GM23248 (cell line): Measurements from ENCODE around the gene STARD3. TPM values are rescaled to one million over a fixed set of nuclear protein-coding genes. Genes with fewer than 3 reads are reported as not detected.

Experiments used
- DNase-seq: peaks from one replicate; pipeline ENCODE4 v3.0.0-alpha.2; 2015
- H2AFZ ChIP-seq: fragments of 200-600 bp; sonication (generic); 2 replicates; pipeline ENCODE4 v1.6.1; 2016; ENCODE audit warnings: antibody characterized with exemption
- H3F3A ChIP-seq: fragments of 200-600 bp; sonication (generic); 2 replicates; pipeline ENCODE4 v1.6.1; 2016; ENCODE audit warnings: mild to moderate bottlenecking, antibody characterized with exemption, mixed run types; ENCODE audit not compliant: insufficient read depth
- H3K27ac ChIP-seq: fragments of 200-600 bp; sonication (generic); 2 replicates; pipeline ENCODE4 v1.5.1; 2016; ENCODE audit warnings: mild to moderate bottlenecking
- H3K27me3 ChIP-seq: fragments of 200-600 bp; sonication (generic); replicated peaks from 2 replicates; pipeline ENCODE4 v1.6.1; 2016; ENCODE audit warnings: mild to moderate bottlenecking; ENCODE audit not compliant: insufficient read depth
- H3K36me3 ChIP-seq: fragments of 200-600 bp; sonication (generic); 2 replicates; pipeline ENCODE4 v1.6.1; 2016; ENCODE audit warnings: low read depth, mild to moderate bottlenecking
- H3K4me1 ChIP-seq: fragments of 200-600 bp; sonication (generic); 2 replicates; pipeline ENCODE4 v1.6.1; 2016; ENCODE audit warnings: mild to moderate bottlenecking; ENCODE audit not compliant: insufficient read depth
- H3K4me2 ChIP-seq: fragments of 200-600 bp; sonication (generic); one replicate; pipeline ENCODE4 v1.6.1; 2016; ENCODE audit warnings: mild to moderate bottlenecking; ENCODE audit not compliant: unreplicated experiment
- H3K4me3 ChIP-seq: fragments of 200-600 bp; sonication (generic); 2 replicates; pipeline ENCODE4 v1.5.1; 2016; ENCODE audit warnings: mild to moderate bottlenecking
- H3K79me2 ChIP-seq: fragments of 200-600 bp; sonication (generic); 2 replicates; pipeline ENCODE4 v1.6.1; 2016; ENCODE audit warnings: mild to moderate bottlenecking; ENCODE audit not compliant: insufficient read depth
- H3K9ac ChIP-seq: fragments of 200-600 bp; sonication (generic); 2 replicates; pipeline ENCODE4 v1.6.1; 2016; ENCODE audit warnings: mild to moderate bottlenecking
- H3K9me2 ChIP-seq: fragments of 200-600 bp; sonication (generic); 2 replicates; pipeline ENCODE4 v1.6.1; 2016; ENCODE audit warnings: mixed run types, mild to moderate bottlenecking, moderate library complexity; ENCODE audit not compliant: insufficient read depth
- H3K9me3 ChIP-seq: fragments of 200-600 bp; sonication (generic); one replicate; pipeline ENCODE4 v1.6.1; 2017; ENCODE audit warnings: low read depth
- H4K20me1 ChIP-seq: fragments of 200-600 bp; sonication (generic); 2 replicates; pipeline ENCODE4 v1.6.0; 2016; ENCODE audit not compliant: insufficient read depth
- EZH2 ChIP-seq: fragments of 200-600 bp; sonication (generic); IDR thresholded peaks from 2 replicates; pipeline ENCODE4 v1.6.1; 2018; ENCODE audit warnings: antibody characterized with exemption, mild to moderate bottlenecking; ENCODE audit not compliant: insufficient read depth, poor library complexity, severe bottlenecking
- EZH2phosphoT487 ChIP-seq: fragments of 200-600 bp; sonication (generic); IDR thresholded peaks from 2 replicates; pipeline ENCODE4 v1.6.1; 2018; ENCODE audit warnings: antibody characterized with exemption, moderate library complexity, mild to moderate bottlenecking, low read depth; ENCODE audit not compliant: insufficient read depth
- WGBS, 2 experiments: methylation state at CpG; one replicate each; pipeline ENCODE4 v1.1.6; 2015 to 2017; ENCODE audit warnings: low lambda C conversion rate in 2 of 2, low coverage in 1 of 2; ENCODE audit errors: missing lambda C conversion rate in 2 of 2; 5-methylcytosine and 5-hydroxymethylcytosine counted together
- in situ Hi-C: fragments of 300-500 bp; cut with MboI; formaldehyde crosslinking; loops from 2 replicates; pipeline ENCODE4 v1.15.0; 2020
- polyA plus RNA-seq: library from polyadenylated mRNA; unstranded; fragments of >200 nt; fragmentation: Nextera tagmentation; extraction: Ambion mirVana; gene quantifications from 2 replicates; pipeline ENCODE4 v1.2.1, GENCODE V29; 2016
- total RNA-seq: library from RNA; depleted of rRNA; stranded (reverse); fragments of >200 nt; shearing (Covaris generic); gene quantifications from 2 replicates; pipeline ENCODE4 v1.2.3, GENCODE V29; 2014

The STARD3 gene
- total and polyA plus RNA-seq, 2 experiments from 2014 or later, result 32.3 to 41.0 TPM

DNA sequence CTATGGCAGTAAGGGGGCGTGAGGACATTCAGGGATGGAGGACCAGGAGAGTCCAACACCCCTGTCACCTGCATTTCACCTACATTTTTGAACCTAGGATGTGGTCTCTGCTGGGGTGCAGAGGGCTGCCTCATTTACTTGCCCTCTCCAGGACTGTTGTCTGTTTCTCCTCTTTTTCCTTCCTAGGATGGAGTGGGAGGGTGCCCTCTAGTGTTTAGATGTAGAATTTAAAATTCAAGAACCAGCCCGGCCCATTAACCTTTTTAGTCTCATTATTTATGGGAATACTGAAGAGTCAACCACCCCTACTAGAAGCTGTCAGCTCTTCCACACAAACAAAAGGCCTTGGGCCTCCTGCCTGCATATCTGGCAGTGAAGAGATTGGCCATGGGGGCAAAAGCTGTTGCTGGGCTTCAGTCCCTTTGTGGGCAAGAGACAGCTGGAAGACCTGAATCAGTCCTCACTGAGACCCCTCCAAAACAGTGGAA lies 2.5 kb upstream of the STARD3 start:
- Histone ChIP-seq H3K4me3 (no peak overlapping the region), H4K20me1 (no peaks in the 10 kb centered on the region), H3K4me1 (peaks cover 18% of the 10 kb centered on the region), H3K4me2 (no peak overlapping the region), H3F3A (no peaks in the 10 kb centered on the region), H3K9me3 (no peaks in the 10 kb centered on the region), H3K79me2 (peaks cover 23% of the 10 kb centered on the region), H3K9ac (no peak overlapping the region), H3K27me3 (peaks cover 9% of the 10 kb centered on the region; the same call in 1 of the 2 replicates), H3K9me2 (no peaks in the 10 kb centered on the region), H3K36me3 (no peaks in the 10 kb centered on the region), H3K27ac (no peak overlapping the region), H2AFZ (no peak overlapping the region)
- peak; percentile 76 for DNase-seq
- TF ChIP-seq EZH2phosphoT487, result no peak
- 32 to 39% methylated on average over 2 of the region's 2 CpGs for WGBS, 2 experiments
- in situ Hi-C loops, result no loop called here

DNA sequence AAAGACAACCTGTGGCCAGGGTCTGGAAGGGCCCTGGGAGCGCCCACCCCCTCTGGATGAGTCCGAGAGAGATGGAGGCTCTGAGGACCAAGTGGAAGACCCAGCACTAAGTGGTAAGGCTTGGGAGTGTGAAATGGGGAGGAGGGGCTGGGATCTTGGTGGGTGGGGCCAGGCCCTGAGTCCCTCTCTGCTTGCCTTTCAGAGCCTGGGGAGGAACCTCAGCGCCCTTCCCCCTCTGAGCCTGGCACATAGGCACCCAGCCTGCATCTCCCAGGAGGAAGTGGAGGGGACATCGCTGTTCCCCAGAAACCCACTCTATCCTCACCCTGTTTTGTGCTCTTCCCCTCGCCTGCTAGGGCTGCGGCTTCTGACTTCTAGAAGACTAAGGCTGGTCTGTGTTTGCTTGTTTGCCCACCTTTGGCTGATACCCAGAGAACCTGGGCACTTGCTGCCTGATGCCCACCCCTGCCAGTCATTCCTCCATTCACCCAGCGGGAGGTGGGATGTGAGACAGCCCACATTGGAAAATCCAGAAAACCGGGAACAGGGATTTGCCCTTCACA lies 1.2 kb upstream of the STARD3 start:
- peaks cover 5% of the 10 kb centered on the region; the same call in 1 of the 2 replicates for H3K27me3 ChIP-seq
- H3K4me2 ChIP-seq, result no peak overlapping the region
- no peak overlapping the region for H3K9ac ChIP-seq
- H2AFZ ChIP-seq, result no peak overlapping the region
- H3K79me2 ChIP-seq, result peaks cover 36% of the 10 kb centered on the region
- H3K9me2 ChIP-seq, result no peaks in the 10 kb centered on the region
- TF ChIP-seq EZH2phosphoT487, result no peak
- TF ChIP-seq EZH2, result no peak
- WGBS, 2 experiments, result 67 to 72% methylated on average over 8 of the region's 8 CpGs
- H4K20me1 ChIP-seq, result no peaks in the 10 kb centered on the region
- H3F3A ChIP-seq, result no peaks in the 10 kb centered on the region
- in situ Hi-C loops, result no loop called here
- H3K36me3 ChIP-seq, result no peaks in the 10 kb centered on the region
- H3K4me3 ChIP-seq, result no peak overlapping the region
- no peak for DNase-seq
- peaks cover 18% of the 10 kb centered on the region for H3K4me1 ChIP-seq
- no peak overlapping the region for H3K27ac ChIP-seq
- H3K9me3 ChIP-seq, result no peaks in the 10 kb centered on the region

DNA sequence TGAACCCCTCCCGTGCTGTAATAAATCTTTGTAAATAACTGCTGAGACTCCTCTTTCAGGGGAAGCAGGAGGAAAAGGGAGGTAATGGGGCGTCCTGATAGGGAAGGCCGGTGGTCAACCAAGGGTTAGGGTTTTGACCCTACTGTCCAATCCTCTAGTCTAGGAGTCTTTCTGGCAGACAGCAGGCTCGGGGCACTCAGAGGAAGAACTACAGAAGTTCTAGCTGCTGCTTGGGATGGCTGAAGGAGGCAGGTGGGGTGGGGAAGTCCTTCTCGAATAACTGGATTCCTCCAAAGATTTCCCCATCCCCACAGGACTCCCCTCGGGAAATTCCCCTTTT lies 387 bp upstream of the STARD3 start:
- no peaks in the 10 kb centered on the region for H3K36me3 ChIP-seq
- H3K79me2 ChIP-seq, result peaks cover 45% of the 10 kb centered on the region
- peak overlapping the region; percentile 98 for H3K4me2 ChIP-seq
- no peak for DNase-seq
- peak overlapping the region; percentile 85 for H3K9ac ChIP-seq
- peaks cover 5% of the 10 kb centered on the region; the same call in 1 of the 2 replicates for H3K27me3 ChIP-seq
- in situ Hi-C loops, result no loop called here
- peak overlapping the region; percentile 99 for H3K4me3 ChIP-seq
- H3F3A ChIP-seq, result no peaks in the 10 kb centered on the region
- no peaks in the 10 kb centered on the region for H4K20me1 ChIP-seq
- WGBS, 2 experiments, result 28 to 31% methylated on average over 6 of the region's 6 CpGs
- no peaks in the 10 kb centered on the region for H3K9me3 ChIP-seq
- H2AFZ ChIP-seq, result peak overlapping the region; percentile 88
- H3K4me1 ChIP-seq, result peaks cover 18% of the 10 kb centered on the region
- TF ChIP-seq EZH2phosphoT487 (no peak), EZH2 (no peak)
- no peaks in the 10 kb centered on the region for H3K9me2 ChIP-seq
- peak overlapping the region; percentile 28 for H3K27ac ChIP-seq

DNA sequence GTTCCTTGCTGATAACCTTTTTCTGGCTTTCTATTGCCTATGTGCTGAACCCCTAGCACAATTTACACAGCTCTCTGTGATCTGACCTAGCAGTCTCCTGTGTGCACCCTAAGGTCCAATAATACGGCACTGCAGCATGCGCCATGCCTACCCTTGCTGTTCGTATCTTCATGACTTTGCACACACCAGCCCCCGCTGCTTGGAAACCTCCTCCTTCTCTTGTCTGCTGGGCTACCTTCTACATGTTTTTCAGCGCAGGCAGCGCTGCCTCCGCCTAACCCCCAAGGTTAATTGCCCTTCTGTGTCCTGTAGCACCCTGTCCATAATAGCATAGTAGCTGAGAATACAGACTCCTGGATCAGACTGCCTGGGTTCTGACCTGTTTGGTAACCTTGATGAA lies 1.4 kb downstream of the STARD3 start:
- peaks cover 61% of the 10 kb centered on the region for H3K79me2 ChIP-seq
- no peaks in the 10 kb centered on the region for H3F3A ChIP-seq
- TF ChIP-seq EZH2 (no peak), EZH2phosphoT487 (no peak)
- in situ Hi-C loops, result no loop called here
- no peak overlapping the region for H2AFZ ChIP-seq
- H3K9me3 ChIP-seq, result no peaks in the 10 kb centered on the region
- H3K9me2 ChIP-seq, result no peaks in the 10 kb centered on the region
- no peak for DNase-seq
- peak overlapping the region; percentile 99 for H3K4me3 ChIP-seq
- H3K4me1 ChIP-seq, result peaks cover 23% of the 10 kb centered on the region
- H3K27me3 ChIP-seq, result no peaks in the 10 kb centered on the region
- H3K9ac ChIP-seq, result peak overlapping the region; percentile 85
- peak overlapping the region; percentile 98 for H3K4me2 ChIP-seq
- 95 to 98% methylated on average over 7 of the region's 7 CpGs for WGBS, 2 experiments
- H4K20me1 ChIP-seq, result no peaks in the 10 kb centered on the region
- no peaks in the 10 kb centered on the region for H3K36me3 ChIP-seq
- H3K27ac ChIP-seq, result no peak overlapping the region

DNA sequence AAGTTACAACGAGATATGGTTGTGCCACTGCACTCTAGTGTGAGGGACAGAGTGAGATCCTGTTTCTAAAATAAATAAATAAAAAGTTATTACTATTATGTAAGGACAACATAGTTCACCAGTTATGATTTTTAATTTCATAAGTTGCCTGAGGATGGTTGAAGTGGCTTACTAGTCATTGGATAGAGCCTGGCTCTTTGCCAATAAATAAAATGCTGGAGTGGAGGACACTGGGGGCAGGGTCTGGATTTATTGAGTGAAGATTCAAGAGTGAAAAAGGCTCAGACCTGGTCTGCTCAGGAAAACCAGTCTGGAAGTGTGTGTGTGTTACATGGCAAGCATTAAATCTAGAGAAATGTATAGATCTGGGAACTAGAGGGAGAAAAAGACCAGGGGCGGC lies 2.1 kb downstream of the STARD3 start:
- no peak for TF ChIP-seq EZH2phosphoT487
- TF ChIP-seq EZH2, result no peak

More for the DNA sequence above, 2.1 kb downstream of the STARD3 start:
- no peak for DNase-seq
- no peak overlapping the region for H3K4me3 ChIP-seq
- in situ Hi-C loops, result no loop called here
- no peaks in the 10 kb centered on the region for H3F3A ChIP-seq
- H3K27ac ChIP-seq, result no peak overlapping the region
- no peak overlapping the region for H3K9ac ChIP-seq
- no peak overlapping the region for H3K4me2 ChIP-seq
- no peaks in the 10 kb centered on the region for H3K9me2 ChIP-seq
- peaks cover 68% of the 10 kb centered on the region for H3K79me2 ChIP-seq
- H2AFZ ChIP-seq, result no peak overlapping the region
- no peaks in the 10 kb centered on the region for H3K9me3 ChIP-seq
- no peaks in the 10 kb centered on the region for H4K20me1 ChIP-seq
- no peaks in the 10 kb centered on the region for H3K36me3 ChIP-seq
- WGBS, 2 experiments, result 68 to 86% methylated on average over 2 of the region's 2 CpGs
- no peaks in the 10 kb centered on the region for H3K27me3 ChIP-seq
- H3K4me1 ChIP-seq, result peaks cover 24% of the 10 kb centered on the region
